IPS DF 6.9 (cell line): ENCODE data around the gene ADCY1.
A peak's percentile ranks its signal among the peaks of the same experiment; 100 is the strongest.

ENCODE experiments used
- DNase-seq: peaks from one replicate; pipeline ENCODE4 v3.0.0-alpha.2; 2013; ENCODE audit warnings: low read depth, low spot score
- H3K27ac ChIP-seq: one replicate; pipeline ENCODE4 v1.5.1; 2013; ENCODE audit warnings: low read length, control low read depth
- H3K27me3 ChIP-seq: 2 replicates; pipeline ENCODE4 v1.6.1; 2013; ENCODE audit warnings: mild to moderate bottlenecking, low read length; ENCODE audit not compliant: control insufficient read depth, insufficient read depth
- H3K36me3 ChIP-seq: 2 replicates; pipeline ENCODE4 v1.6.1; 2013; ENCODE audit warnings: low read length; ENCODE audit not compliant: control insufficient read depth, insufficient read depth
- H3K4me1 ChIP-seq: 2 replicates; pipeline ENCODE4 v1.6.1; 2013; ENCODE audit warnings: low read length; ENCODE audit not compliant: control insufficient read depth, insufficient read depth
- H3K4me3 ChIP-seq: 2 replicates; pipeline ENCODE4 v1.5.1; 2013; ENCODE audit warnings: mild to moderate bottlenecking, low read length
- H3K9me3 ChIP-seq: 2 replicates; pipeline ENCODE4 v1.6.1; 2013; ENCODE audit warnings: low read length, inconsistent platforms; ENCODE audit not compliant: control insufficient read depth, insufficient read depth
- whole genome bisulfite sequencing: extraction: QIAGEN DNeasy Blood & Tissue Kit; methylation state at CpG from one replicate; pipeline ENCODE4 v1.1.7; 2013; ENCODE audit warnings: mixed read lengths, missing lambda C conversion rate; ENCODE audit not compliant: insufficient read length, insufficient coverage; 5-methylcytosine and 5-hydroxymethylcytosine counted together

The ADCY1 gene

DNA sequence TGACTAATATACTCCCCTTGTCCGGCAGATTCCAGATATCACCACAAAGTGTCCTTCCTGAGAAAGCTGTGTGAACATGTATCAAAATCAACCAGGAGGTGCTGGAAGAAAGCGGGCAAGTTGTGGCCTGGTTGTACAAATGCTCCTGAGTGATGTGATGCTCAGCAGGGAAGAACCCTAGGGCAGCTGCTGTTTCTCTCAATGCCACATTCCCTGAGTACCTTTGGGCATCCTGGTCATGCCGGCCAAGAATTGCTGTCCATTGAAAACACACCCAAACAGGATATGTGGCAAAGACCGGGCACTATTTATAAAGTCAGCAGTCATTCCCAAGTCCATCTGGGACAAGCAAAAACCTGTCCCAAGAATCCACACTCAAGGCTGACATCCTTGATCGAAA lies 7.8 kb upstream of the ADCY1 start:
- Histone ChIP-seq H3K27ac (no peak overlapping the region), H3K4me1 (peaks cover 9% of the 10 kb centered on the region), H3K27me3 (no peaks in the 10 kb centered on the region), H3K9me3 (no peaks in the 10 kb centered on the region), H3K36me3 (no peaks in the 10 kb centered on the region), H3K4me3 (no peak overlapping the region)
- DNase-seq, result no peak
- WGBS, result no CpG with 5 or more reads among the region's 5 CpGs

DNA sequence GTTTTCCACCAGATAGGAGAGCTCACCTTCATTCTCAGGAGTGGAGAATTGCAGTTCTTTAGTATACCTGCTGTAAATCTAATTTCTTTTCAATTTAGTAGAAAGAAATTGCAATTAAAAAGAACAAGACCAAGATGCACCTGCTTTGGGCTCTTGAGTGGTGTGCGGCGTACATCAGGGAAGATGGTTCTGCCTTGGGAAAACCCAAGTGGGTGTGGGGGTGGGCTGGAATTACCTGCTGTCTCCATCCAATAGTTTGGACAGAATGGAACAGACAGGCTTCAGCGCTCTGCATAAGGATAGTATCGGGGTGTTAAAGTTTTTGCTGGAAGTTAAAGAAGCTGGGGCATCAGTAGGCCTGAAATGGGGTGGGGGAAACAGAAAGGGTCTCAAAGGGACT lies 7.2 kb upstream of the ADCY1 start:
- no CpG with 5 or more reads among the region's 4 CpGs for WGBS
- H3K9me3 ChIP-seq, result no peaks in the 10 kb centered on the region
- DNase-seq, result no peak
- no peak overlapping the region for H3K4me3 ChIP-seq
- H3K4me1 ChIP-seq, result peaks cover 9% of the 10 kb centered on the region
- no peaks in the 10 kb centered on the region for H3K27me3 ChIP-seq
- H3K36me3 ChIP-seq, result no peaks in the 10 kb centered on the region
- H3K27ac ChIP-seq, result no peak overlapping the region

DNA sequence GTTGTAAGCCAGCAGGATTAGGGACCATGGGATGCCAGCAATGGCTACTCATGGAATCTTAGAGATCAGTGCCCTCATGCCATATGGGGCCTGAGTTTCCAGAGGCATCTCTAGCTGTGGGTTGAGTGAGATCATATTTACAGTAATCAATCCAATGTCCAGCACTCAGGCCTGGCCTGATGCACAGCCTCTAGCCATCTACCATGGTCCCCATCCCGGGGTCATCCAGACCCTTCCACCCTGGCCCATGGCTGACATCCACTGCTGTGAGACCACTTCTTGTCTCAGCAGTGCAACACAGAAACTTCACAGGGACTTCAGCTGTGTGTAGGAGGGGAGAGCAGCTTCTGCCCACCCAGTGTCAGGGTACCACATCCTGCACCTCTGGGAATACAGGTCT lies 6.5 kb upstream of the ADCY1 start:
- no peak for DNase-seq
- H3K4me1 ChIP-seq, result peaks cover 9% of the 10 kb centered on the region
- no peaks in the 10 kb centered on the region; the same call in 1 of the 2 replicates for H3K27me3 ChIP-seq
- H3K36me3 ChIP-seq, result no peaks in the 10 kb centered on the region
- no peaks in the 10 kb centered on the region for H3K9me3 ChIP-seq
- no peak overlapping the region for H3K4me3 ChIP-seq
- no CpG with 5 or more reads among the region's 1 CpG for WGBS
- H3K27ac ChIP-seq, result no peak overlapping the region

DNA sequence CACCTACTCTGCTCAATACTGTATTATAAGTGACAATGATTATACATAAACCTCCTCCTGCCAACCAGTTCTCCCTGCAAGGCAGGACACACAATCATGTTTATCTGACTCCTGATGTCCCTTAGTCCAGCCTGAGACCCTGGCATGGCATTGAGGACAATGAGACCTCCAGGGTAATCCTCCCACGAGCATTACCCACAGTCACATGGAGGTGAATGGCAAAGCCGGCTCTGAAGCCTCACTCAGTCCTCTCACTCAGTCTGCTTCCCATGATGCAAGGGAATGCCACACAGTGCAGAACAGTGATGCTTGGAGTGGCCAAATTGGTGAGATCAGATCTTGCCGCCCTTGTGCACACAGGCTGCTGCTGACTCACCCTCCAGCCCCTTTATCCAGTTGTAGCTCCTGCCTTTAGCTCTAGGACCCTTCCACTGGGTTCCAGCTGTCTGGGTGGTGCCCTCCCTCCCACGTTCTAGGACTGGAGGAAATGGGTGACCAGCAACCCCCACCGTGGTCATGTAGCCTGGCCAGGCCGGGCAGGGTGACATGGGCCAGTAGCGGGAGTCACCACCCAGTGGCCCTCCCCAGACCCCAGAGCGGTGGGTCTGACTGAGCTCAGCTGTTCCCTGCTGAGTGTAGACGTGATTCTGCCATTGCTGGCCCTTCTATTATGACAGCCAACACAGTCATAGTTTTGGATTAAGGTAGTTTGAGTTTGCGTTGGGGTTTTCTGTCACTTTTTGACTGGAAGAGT lies 5.5 kb upstream of the ADCY1 start:
- peaks cover 3% of the 10 kb centered on the region; the same call in 1 of the 2 replicates for H3K27me3 ChIP-seq
- no peaks in the 10 kb centered on the region for H3K9me3 ChIP-seq
- no peak overlapping the region for H3K4me3 ChIP-seq
- no peak overlapping the region for H3K27ac ChIP-seq
- H3K36me3 ChIP-seq, result no peaks in the 10 kb centered on the region
- DNase-seq, result no peak
- no CpG with 5 or more reads among the region's 10 CpGs for WGBS
- H3K4me1 ChIP-seq, result peaks cover 9% of the 10 kb centered on the region

DNA sequence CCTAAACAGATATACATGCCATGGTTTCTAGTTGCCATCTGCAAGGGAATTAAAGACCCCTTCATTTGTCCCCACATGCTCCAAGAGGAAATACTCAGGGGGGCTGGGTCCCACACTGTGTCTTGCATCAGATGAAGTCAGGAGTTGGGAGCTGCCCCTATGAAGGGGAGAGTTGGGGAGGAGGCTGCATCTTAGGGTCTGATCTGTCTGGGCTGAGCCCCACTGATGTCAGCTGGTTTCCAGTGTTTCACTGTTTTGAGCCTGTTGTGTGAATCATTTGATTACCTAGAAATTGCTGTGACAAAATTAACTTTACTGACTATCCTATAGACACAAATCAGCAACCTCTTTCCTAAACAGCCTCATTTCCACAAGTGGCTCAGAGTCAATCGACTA lies 4.9 kb upstream of the ADCY1 start:
- no CpG with 5 or more reads among the region's 1 CpG for WGBS
- Histone ChIP-seq H3K9me3 (no peaks in the 10 kb centered on the region), H3K27me3 (peaks cover 3% of the 10 kb centered on the region; the same call in 1 of the 2 replicates), H3K4me3 (no peak overlapping the region), H3K27ac (no peak overlapping the region), H3K4me1 (peaks cover 6% of the 10 kb centered on the region), H3K36me3 (no peaks in the 10 kb centered on the region)
- no peak for DNase-seq

DNA sequence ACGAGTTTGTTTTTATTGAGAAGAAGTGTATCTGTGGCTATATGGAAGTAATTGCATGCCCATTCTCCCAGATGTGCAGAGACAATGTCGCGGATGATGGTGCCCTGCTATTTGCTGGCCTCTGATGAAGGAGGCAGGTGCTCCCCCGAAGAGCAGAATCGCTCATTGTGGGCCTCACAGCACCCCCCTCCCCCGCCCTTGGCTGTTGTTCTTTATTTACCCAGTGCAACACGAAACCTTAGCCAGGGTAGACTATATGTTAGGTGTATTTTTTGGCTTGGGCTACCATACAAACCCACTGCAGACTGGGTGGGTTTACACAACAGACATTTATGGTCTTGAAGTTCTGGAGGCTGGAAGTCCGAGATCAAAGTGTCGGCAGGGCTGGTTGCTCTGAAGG lies 3.4 kb upstream of the ADCY1 start:
- no peak overlapping the region for H3K4me3 ChIP-seq
- H3K9me3 ChIP-seq, result no peaks in the 10 kb centered on the region
- no peaks in the 10 kb centered on the region for H3K36me3 ChIP-seq
- no peak overlapping the region for H3K27ac ChIP-seq
- WGBS, result no CpG with 5 or more reads among the region's 9 CpGs
- no peak for DNase-seq
- peaks cover 3% of the 10 kb centered on the region; the same call in 1 of the 2 replicates for H3K4me1 ChIP-seq
- peaks cover 14% of the 10 kb centered on the region for H3K27me3 ChIP-seq

DNA sequence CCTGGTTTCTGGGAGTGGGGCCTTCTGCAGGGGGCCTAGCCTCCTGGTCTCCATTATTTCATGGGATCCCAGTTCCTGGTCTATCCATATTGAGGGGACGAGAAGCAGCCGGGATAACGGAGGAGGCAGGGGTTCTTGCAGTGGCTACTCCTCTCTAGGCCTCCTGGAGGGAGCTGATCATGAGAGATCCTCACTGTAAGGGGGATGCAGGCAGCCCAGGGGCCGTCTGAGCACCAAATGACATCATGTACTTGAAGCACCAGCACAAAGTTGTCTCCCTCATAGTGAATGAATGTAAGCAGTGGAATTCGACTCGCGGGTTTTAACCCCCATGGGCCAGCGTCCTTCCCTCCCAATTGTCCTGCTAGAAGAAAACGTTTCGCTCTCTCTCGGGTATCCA lies 964 bp upstream of the ADCY1 start:
- Histone ChIP-seq H3K27ac (no peak overlapping the region), H3K36me3 (no peaks in the 10 kb centered on the region), H3K4me1 (peaks cover 3% of the 10 kb centered on the region; the same call in 1 of the 2 replicates), H3K27me3 (peaks cover 17% of the 10 kb centered on the region), H3K4me3 (no peak overlapping the region), H3K9me3 (no peaks in the 10 kb centered on the region)
- no CpG with 5 or more reads among the region's 11 CpGs for WGBS
- no peak for DNase-seq

DNA sequence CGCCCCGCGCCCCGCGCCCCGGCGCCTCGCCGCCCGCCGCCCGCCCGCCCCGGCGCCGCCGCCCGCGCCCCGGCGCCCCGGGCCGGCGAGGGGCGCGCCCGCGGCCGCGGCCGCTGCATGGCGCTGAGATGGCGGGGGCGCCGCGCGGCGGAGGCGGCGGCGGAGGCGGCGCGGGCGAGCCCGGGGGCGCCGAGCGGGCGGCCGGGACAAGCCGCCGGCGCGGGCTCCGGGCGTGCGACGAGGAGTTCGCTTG lies 174 bp downstream of the ADCY1 start:
- Histone ChIP-seq H3K27me3 (peaks cover 17% of the 10 kb centered on the region), H3K36me3 (no peaks in the 10 kb centered on the region), H3K9me3 (no peaks in the 10 kb centered on the region), H3K4me1 (peaks cover 3% of the 10 kb centered on the region), H3K4me3 (peak overlapping the region; percentile 52), H3K27ac (no peak overlapping the region)
- WGBS, result no CpG with 5 or more reads among the region's 60 CpGs
- no peak for DNase-seq

DNA sequence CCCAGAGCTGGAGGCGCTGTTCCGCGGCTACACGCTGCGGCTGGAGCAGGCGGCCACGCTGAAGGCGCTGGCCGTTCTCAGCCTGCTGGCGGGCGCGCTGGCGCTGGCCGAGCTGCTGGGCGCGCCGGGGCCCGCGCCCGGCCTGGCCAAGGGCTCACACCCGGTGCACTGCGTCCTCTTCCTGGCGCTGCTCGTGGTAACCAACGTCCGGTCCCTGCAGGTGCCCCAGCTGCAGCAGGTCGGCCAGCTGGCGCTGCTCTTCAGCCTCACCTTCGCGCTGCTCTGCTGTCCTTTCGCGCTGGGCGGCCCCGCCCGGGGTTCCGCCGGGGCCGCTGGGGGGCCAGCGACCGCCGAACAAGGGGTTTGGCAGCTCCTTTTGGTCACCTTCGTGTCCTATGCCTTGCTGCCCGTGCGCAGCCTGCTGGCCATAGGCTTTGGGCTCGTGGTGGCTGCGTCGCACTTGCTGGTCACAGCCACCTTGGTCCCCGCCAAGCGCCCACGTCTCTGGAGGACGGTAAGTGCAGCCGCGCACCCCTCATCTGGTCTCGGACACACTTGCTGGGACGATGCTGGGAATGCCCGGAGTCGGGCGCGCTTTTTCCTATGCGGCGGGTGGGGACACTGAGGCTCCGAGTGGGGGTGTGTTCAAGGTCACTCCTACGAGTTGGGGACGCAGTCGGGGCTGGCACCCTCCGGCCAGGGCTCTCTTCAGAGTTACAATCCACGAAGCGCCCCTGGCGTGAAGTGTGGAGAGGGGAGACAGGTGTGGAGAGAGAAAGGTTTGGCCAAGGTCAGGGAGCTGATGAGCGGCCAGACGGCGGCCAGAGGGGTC lies 717 bp downstream of the ADCY1 start:
- H3K27me3 ChIP-seq, result peaks cover 17% of the 10 kb centered on the region
- H3K4me1 ChIP-seq, result peaks cover 5% of the 10 kb centered on the region
- H3K9me3 ChIP-seq, result no peaks in the 10 kb centered on the region
- DNase-seq, result no peak
- H3K36me3 ChIP-seq, result no peaks in the 10 kb centered on the region
- WGBS, result no CpG with 5 or more reads among the region's 72 CpGs
- H3K27ac ChIP-seq, result no peak overlapping the region
- peak overlapping the region; percentile 52 for H3K4me3 ChIP-seq

DNA sequence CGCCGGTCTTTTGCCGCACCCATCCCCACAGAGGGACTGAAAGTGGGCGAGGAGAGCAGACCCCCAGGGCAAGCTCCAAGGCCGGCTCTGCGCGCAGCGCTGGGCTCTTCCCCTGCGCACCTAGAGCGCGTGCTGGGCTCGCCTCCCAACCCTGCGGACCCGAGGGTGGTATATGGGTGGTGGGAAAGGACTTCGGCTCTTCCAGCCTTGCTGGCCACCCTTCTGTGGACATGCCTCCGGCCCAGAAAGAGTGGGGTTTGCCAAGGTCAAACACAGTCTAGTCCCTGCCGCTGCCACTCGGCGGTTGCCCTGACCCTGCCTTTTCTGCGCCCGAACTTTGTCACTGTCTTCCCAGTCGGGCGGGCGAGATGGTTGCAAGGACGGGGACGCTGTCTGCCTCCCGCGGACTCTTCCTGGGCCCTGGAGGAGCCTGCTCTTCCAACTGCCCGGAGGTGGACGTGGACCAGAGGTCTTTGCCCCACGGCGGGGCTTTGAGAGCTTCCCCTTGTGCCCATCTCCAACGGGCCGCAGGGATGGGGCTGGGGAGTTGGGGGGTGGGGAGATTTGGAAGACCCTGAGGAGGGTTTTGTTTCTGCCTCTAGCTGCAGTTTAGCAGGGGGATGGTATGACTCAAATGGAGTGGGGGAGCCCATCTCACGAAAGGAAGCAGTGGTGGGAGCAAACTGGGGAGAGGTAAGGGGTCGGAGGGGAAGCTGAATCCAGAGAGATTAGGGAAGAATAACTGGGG lies 1.5 kb downstream of the ADCY1 start:
- peak overlapping the region; percentile 52; the same call in 1 of the 2 replicates for H3K4me3 ChIP-seq

More for the DNA sequence above, 1.5 kb downstream of the ADCY1 start:
- peaks cover 5% of the 10 kb centered on the region for H3K4me1 ChIP-seq
- no peaks in the 10 kb centered on the region for H3K36me3 ChIP-seq
- no peaks in the 10 kb centered on the region for H3K9me3 ChIP-seq
- H3K27me3 ChIP-seq, result peaks cover 17% of the 10 kb centered on the region
- no peak for DNase-seq
- WGBS, result no CpG with 5 or more reads among the region's 36 CpGs
- no peak overlapping the region for H3K27ac ChIP-seq
